Measurements from ENCODE around the gene MAN1C1.

MAN1C1 gene

GRCh38 chr1:25790472-25790871 is 173.9 kb downstream of the MAN1C1 start:
- Mint-ChIP-seq H3K27ac (no peak overlapping the region), H3K36me3 (ENCODE audit: low read depth) (peaks cover 4% of the 10 kb centered on the region), H3K27me3 (ENCODE audit: low read depth) (peaks cover 27% of the 10 kb centered on the region), H3K4me3 (no peak overlapping the region), H3K9me3 (no peaks in the 10 kb centered on the region), H3K4me1 (peaks cover 11% of the 10 kb centered on the region)
- no peak for TF ChIP-seq CTCF (IDR thresholded peaks at IDR 0.05; ENCODE audit: unreplicated experiment in 3 of 3)

GRCh38 chr1:25792115-25792514 is 175.5 kb downstream of the MAN1C1 start:
- Mint-ChIP-seq H3K36me3 (ENCODE audit: low read depth) (peaks cover 4% of the 10 kb centered on the region), H3K27ac (peak overlapping the region in 1 of 3 experiments; percentile 34), H3K4me1 (peaks cover 21% of the 10 kb centered on the region), H3K4me3 (no peak overlapping the region), H3K9me3 (no peaks in the 10 kb centered on the region), H3K27me3 (ENCODE audit: low read depth) (peaks cover 35% of the 10 kb centered on the region)
- TF ChIP-seq CTCF (IDR thresholded peaks at IDR 0.05; ENCODE audit: unreplicated experiment in 3 of 3): no peak

GRCh38 chr1:25793585-25794170 is 177.1 kb downstream of the MAN1C1 start:
- H3K4me1 Mint-ChIP-seq: peaks cover 29% of the 10 kb centered on the region
- H3K27me3 Mint-ChIP-seq (ENCODE audit: low read depth): peaks cover 38% of the 10 kb centered on the region
- H3K27ac Mint-ChIP-seq: no peak overlapping the region
- TF ChIP-seq CTCF (IDR thresholded peaks at IDR 0.05; ENCODE audit: unreplicated experiment in 3 of 3): no peak
- H3K36me3 Mint-ChIP-seq (ENCODE audit: low read depth): peaks cover 4% of the 10 kb centered on the region
- H3K4me3 Mint-ChIP-seq: no peak overlapping the region
- H3K9me3 Mint-ChIP-seq: no peaks in the 10 kb centered on the region

- no peak overlapping the region for H3K4me3 Mint-ChIP-seq
- H3K27ac Mint-ChIP-seq: peak overlapping the region in 1 of 3 experiments; percentile 12
- H3K27me3 Mint-ChIP-seq (ENCODE audit: low read depth): peaks cover 38% of the 10 kb centered on the region
- peaks cover 4% of the 10 kb centered on the region for H3K36me3 Mint-ChIP-seq (ENCODE audit: low read depth)
- H3K9me3 Mint-ChIP-seq: no peaks in the 10 kb centered on the region
- peaks cover 30% of the 10 kb centered on the region for H3K4me1 Mint-ChIP-seq
- no peak for TF ChIP-seq CTCF (IDR thresholded peaks at IDR 0.05; ENCODE audit: unreplicated experiment in 3 of 3)
Measured at GRCh38 chr1:25794325-25794724, 177.7 kb downstream of the MAN1C1 start.

- peak overlapping the region in 1 of 3 experiments; percentile 3 for H3K27ac Mint-ChIP-seq
- H3K36me3 Mint-ChIP-seq (ENCODE audit: low read depth): peaks cover 2% of the 10 kb centered on the region
- TF ChIP-seq CTCF (IDR thresholded peaks at IDR 0.05; ENCODE audit: unreplicated experiment in 3 of 3): no peak
- H3K27me3 Mint-ChIP-seq (ENCODE audit: low read depth): peaks cover 30% of the 10 kb centered on the region
- H3K9me3 Mint-ChIP-seq: no peaks in the 10 kb centered on the region
- peaks cover 30% of the 10 kb centered on the region for H3K4me1 Mint-ChIP-seq
- no peak overlapping the region for H3K4me3 Mint-ChIP-seq
Measured at GRCh38 chr1:25795211-25795610, 178.6 kb downstream of the MAN1C1 start.

All from nephron (organoid).